ENCODE measurements around the gene DAP3. TPM values are rescaled to one million over a fixed set of nuclear protein-coding genes. Genes with fewer than 3 reads are reported as not detected.

DAP3 gene
- total and polyA plus RNA-seq, 9 of the 15 experiments (the other 6 are each of a cell fraction or from before 2014, with no cell fraction given): 155 to 484 (median 298) TPM

DNA sequence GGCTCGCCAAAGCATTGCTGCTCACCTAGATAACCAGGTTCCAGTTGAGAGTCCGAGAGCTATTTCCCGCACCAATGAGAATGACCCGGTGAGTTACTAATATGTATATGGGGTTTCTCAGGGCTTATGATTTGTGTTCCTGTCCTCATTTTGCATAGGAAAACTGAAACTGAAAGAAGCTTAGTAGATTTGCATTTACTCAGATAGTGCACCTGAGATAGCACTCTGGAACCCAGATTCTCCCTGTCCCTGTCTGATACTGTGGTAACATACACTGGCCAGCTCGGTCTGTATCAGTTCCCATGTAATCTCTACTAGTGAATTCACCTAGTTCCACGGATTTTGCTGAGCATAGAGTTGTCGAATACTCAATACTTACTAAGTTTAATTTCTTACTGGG is 28.1 kb downstream of the DAP3 start:
- ChIA-PET POLR2A (interaction anchor here (0.6 to 1.5 kb wide), 2 partner anchors 9 to 40 kb away, joined by 3 read pairs; no protein-coding TSS in a partner anchor), CTCF (ENCODE audit: low intra/inter-chr PET ratio) (no interaction called here)
- Histone ChIP-seq H3K36me3 (ENCODE audit: control insufficient read depth, insufficient read depth, low read length) (peaks cover 84% of the 10 kb centered on the region), H3K27ac (ENCODE audit: extremely low read depth, low read depth, low read length) (no peak overlapping the region), H3K27me3 (ENCODE audit: control insufficient read depth in 2 of 2, insufficient read depth in 2 of 2, low read length in 2 of 2) (no peaks in the 10 kb centered on the region), H3K4me2 (ENCODE audit: insufficient read depth, low read length) (no peak overlapping the region), H3K4me3 (no peak overlapping the region), H4K20me1 (replicated peaks; ENCODE audit: control insufficient read depth, insufficient read depth, low read length) (no peaks in the 10 kb centered on the region), H3K9me1 (ENCODE audit: control insufficient read depth, insufficient read depth, low read length) (no peaks in the 10 kb centered on the region), H3K9me3 (replicated peaks; ENCODE audit: control insufficient read depth, insufficient read depth, low read depth, low read length) (no peaks in the 10 kb centered on the region), H2AFZ (ENCODE audit: low read depth, low read length) (no peak overlapping the region), H3K79me2 (ENCODE audit: control insufficient read depth, insufficient read depth, low read length) (peaks cover 43% of the 10 kb centered on the region), H3K4me1 (replicated peaks in 1 of 2; ENCODE audit: control insufficient read depth in 2 of 2, insufficient read depth in 2 of 2, low read length in 2 of 2) (no peaks in the 10 kb centered on the region), H3K9ac (ENCODE audit: insufficient read depth in 1 of 2, low read depth in 2 of 2, low read length in 2 of 2) (no peak overlapping the region)
- ATAC-seq (no peak), FAIRE-seq (no peak), DNase-seq (ENCODE audit: extremely low read depth in 1 of 4, low spot score in 3 of 4) (no peak)
- intact Hi-C loops (cut with micrococcal nuclease) (no loop called here), in situ Hi-C loops (cut with MboI) (no loop called here)
- TF ChIP-seq NR3C1 (CRISPR knock-in tag; IDR thresholded peaks at IDR 0.05) (no peak), ZNF583 (CRISPR knock-in tag; IDR thresholded peaks at IDR 0.05) (no peak), FOXA3 (CRISPR knock-in tag; conservative IDR thresholded peaks at IDR 0.05 in 1 of 2, IDR thresholded peaks at IDR 0.05 in 1 of 2) (no peak), POLR2AphosphoS2 (IDR thresholded peaks at IDR 0.05; ENCODE audit: low read length) (no peak), MXI1 (IDR thresholded peaks at IDR 0.05; ENCODE audit: low read depth, low read length) (no peak), SRF (CRISPR knock-in tag; IDR thresholded peaks at IDR 0.05) (no peak), SMARCB1 (IDR thresholded peaks at IDR 0.05; ENCODE audit: insufficient read length, low read depth) (no peak), E2F3 (CRISPR knock-in tag; IDR thresholded peaks at IDR 0.05) (no peak), MEIS2 (IDR thresholded peaks at IDR 0.05; ENCODE audit: partially characterized antibody) (no peak), NFIC (IDR thresholded peaks at IDR 0.05) (no peak), NUFIP1 (IDR thresholded peaks at IDR 0.05; ENCODE audit: partially characterized antibody) (no peak), CREBBP (IDR thresholded peaks at IDR 0.05; ENCODE audit: low read depth, low read length) (no peak), GABPA (tag; conservative IDR thresholded peaks at IDR 0.05; ENCODE audit: low read depth) (no peak), MECOM (CRISPR knock-in tag; IDR thresholded peaks at IDR 0.05) (no peak)
- WGBS (ENCODE audit: insufficient coverage, low coverage, missing lambda C conversion rate): 89% methylated on average over 7 of the region's 7 CpGs
- BruUV-seq (replicated peaks): no TSS peak
